IPS-NIHi11 (cell line): ENCODE data around the gene KRTAP12-1.
"Not testable (repeated sequence)": the region's sequence is repeated elsewhere in the genome, so short reads cannot be mapped to it uniquely, and the experiment has no call there.

ENCODE experiments used
- DNase-seq: peaks from one replicate; pipeline ENCODE4 v3.0.0; 2012; ENCODE audit warnings: mixed read lengths, low spot score

KRTAP12-1 gene

GRCh38 chr21:44667612-44668011 lies 14.4 kb downstream of the KRTAP12-1 start:
- no peak for DNase-seq

GRCh38 chr21:44666401-44667320 lies 15.3 kb downstream of the KRTAP12-1 start, which contains the start of gene KRTAP12-2:
Gene KRTAP12-2 (minus strand): TSS chr21:44666927. CDS start chr21:44666886, 41 bp downstream.
- no peak for DNase-seq

GRCh38 chr21:44664691-44665090 lies 17.3 kb downstream of the KRTAP12-1 start:
- no peak for DNase-seq

GRCh38 chr21:44661567-44661966 lies 20.4 kb downstream of the KRTAP12-1 start:
- DNase-seq = not testable (repeated sequence)

- DNase-seq = no peak
These were observed 22.9 kb downstream of the KRTAP12-1 start for GRCh38 chr21:44658913-44659595.

GRCh38 chr21:44658541-44658910 lies 23.4 kb downstream of the KRTAP12-1 start:
- no peak for DNase-seq

GRCh38 chr21:44657635-44658540 lies 24.1 kb downstream of the KRTAP12-1 start, which contains the start of gene KRTAP12-3:
Gene KRTAP12-3 (plus strand): TSS chr21:44657932. CDS start chr21:44657980, 48 bp downstream.
- no peak for DNase-seq

GRCh38 chr21:44656868-44657267 lies 25.1 kb downstream of the KRTAP12-1 start:
- DNase-seq = no peak

GRCh38 chr21:44654576-44655175 lies 27.3 kb downstream of the KRTAP12-1 start, which contains the start of gene KRTAP12-4:
Gene KRTAP12-4 (minus strand): TSS chr21:44654659. CDS start chr21:44654614, 45 bp downstream.
- no peak for DNase-seq

- no peak for DNase-seq
These were observed 28.0 kb downstream of the KRTAP12-1 start for GRCh38 chr21:44653656-44654575.

GRCh38 chr21:44653123-44653522 lies 28.8 kb downstream of the KRTAP12-1 start:
- peak; percentile 38 for DNase-seq

- no peak for DNase-seq
These were observed 30.8 kb downstream of the KRTAP12-1 start for GRCh38 chr21:44650973-44651675.

- DNase-seq = no peak
These were observed 31.5 kb downstream of the KRTAP12-1 start for GRCh38 chr21:44650265-44650972.

- DNase-seq = no peak
These were observed 32.4 kb downstream of the KRTAP12-1 start for GRCh38 chr21:44649521-44650100.

- no peak for DNase-seq
These were observed 33.2 kb downstream of the KRTAP12-1 start for GRCh38 chr21:44648557-44649311.

GRCh38 chr21:44647222-44647552 lies 34.8 kb downstream of the KRTAP12-1 start:
- DNase-seq = no peak

- DNase-seq = not testable (repeated sequence)
These were observed 35.4 kb downstream of the KRTAP12-1 start, which contains the start of gene KRTAP10-11 for GRCh38 chr21:44646366-44647221. Gene KRTAP10-11 (plus strand): TSS chr21:44646414. CDS start chr21:44646459, 45 bp downstream.
